Fibroblast of peridontal ligament (primary cell): ENCODE measurements around the gene ALDOA.

Experiments
- DNase-seq: peaks from one replicate; pipeline ENCODE4 v3.0.0-alpha.2; 2010; ENCODE audit errors: extremely low read depth

ALDOA gene

GRCh38 chr16:30069611-30070462 is 4.3 kb downstream of the ALDOA start:
- DNase-seq = no peak

GRCh38 chr16:30070490-30070889 is 4.9 kb downstream of the ALDOA start:
- no peak for DNase-seq

DNA sequence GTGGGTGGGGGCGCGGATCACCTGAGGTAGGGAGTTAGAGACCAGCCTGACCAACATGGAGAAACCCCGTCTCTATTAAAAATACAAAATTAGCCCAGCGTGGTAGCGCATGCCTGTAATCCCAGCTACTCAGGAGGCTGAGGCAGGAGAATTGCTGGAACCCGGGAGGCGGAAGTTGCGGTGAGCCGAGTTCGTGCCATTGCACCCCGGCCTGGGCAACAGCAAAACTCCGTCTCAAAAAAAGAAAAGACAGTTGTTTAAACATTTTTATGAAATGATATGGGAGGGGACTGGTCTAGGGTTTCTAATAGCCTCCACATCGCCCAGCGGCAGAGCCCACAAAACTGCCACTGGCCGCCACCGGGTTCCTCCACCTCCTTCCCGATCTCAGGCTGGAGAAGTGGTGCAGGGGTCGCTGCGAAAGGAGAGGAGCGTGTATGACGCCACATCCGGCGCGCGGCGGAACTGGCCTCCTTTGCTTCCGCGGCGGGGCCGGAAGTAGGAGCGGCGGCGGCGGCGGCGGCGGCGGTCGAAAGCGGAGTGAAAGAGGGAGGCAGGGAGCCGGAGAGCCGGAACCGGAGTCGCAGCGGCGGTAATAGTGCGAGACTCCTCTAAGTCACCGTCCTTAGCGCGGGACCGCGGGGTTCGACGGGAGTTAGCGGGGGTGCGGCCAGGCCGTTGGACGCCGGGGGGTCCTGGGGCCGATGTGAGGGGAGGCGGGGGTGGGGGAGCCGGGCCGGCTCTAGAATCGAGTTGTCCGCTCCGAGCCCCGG is 10.1 kb downstream of the ALDOA start, which contains the start of gene PPP4C:
Gene PPP4C, plus strand, starts transcription at position 492 of the 773 bp plus-strand sequence. CDS start 384 bp downstream, outside the sequence.
- DNase-seq = peak; percentile 84

DNA sequence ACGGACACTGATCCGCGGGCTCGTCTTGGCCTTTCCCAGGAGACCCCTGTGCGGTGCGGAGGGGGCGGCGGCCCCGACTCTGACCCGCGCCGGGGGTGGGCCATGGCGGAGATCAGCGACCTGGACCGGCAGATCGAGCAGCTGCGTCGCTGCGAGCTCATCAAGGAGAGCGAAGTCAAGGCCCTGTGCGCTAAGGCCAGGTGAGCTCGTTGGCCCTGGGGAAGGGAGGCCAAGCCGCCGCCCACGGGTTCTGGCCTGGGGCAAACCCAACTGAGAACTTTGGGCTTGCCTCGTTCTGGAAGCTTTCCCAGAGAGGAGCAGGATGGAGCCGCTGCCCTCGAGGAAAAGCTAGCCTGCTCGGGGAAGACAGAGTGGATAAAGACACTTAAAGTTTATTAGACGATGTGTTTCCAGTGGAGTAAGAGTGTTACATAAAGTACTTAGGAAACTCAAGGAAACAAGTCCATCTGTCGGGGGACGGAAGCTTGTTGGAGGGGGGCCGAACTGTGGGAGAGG is 10.8 kb downstream of the ALDOA start:
- DNase-seq = no peak

GRCh38 chr16:30077656-30078055 is 12.1 kb downstream of the ALDOA start:
- no peak for DNase-seq

GRCh38 chr16:30078744-30079143 is 13.2 kb downstream of the ALDOA start:
- no peak for DNase-seq

DNA sequence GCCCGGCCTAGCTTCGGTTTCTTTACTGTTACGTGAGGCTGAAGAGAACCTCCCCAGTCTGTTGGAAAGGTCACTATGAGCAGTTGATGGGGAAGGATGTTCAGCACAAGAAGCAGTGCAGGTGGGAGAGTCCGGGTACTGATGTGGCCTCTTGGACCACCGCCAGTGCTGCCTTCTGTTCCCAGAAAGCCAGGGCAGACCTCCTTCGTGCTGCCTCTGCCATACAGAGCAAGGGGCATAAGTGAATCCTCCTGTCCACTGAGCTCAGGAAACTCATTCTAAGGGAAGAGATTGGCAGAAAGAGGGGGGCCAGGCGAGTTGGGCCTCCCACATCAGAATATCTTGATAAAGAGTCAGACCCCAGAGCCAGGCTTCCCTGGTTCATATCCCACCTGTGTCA is 13.9 kb downstream of the ALDOA start:
- DNase-seq = no peak

- no peak for DNase-seq
Measured at GRCh38 chr16:30082545-30083090, 17.1 kb downstream of the ALDOA start.

DNA sequence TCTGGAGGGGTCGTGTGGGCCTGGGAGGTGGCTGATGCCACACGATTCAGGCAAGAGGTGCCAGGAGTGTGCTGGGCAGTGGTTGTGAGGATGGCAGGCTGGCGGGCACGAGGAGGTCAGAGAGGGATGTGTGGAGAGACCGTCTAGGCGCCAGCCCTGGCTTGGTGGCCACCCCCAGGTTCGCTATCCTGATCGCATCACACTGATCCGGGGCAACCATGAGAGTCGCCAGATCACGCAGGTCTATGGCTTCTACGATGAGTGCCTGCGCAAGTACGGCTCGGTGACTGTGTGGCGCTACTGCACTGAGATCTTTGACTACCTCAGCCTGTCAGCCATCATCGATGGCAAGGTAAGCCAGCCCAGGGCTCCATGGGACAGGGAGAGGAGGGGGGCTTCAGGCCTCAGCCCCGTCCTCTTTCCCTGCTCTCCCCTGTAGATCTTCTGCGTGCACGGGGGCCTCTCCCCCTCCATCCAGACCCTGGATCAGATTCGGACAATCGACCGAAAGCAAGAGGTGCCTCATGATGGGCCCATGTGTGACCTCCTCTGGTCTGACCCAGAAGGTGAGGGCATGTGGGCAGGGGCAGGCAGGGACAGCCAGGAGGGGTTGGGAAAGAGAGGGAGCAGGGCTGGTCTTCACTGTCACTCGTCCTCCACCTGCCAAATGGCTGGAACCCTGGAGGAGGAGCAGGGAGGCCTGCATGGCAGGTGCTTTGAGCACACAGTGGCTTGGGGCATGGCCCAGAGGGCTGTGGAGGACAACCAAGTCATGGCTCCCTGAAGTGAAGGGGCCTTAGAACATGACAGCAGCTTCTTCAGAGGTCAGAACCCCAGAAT is 17.9 kb downstream of the ALDOA start:
- DNase-seq = no peak

DNA sequence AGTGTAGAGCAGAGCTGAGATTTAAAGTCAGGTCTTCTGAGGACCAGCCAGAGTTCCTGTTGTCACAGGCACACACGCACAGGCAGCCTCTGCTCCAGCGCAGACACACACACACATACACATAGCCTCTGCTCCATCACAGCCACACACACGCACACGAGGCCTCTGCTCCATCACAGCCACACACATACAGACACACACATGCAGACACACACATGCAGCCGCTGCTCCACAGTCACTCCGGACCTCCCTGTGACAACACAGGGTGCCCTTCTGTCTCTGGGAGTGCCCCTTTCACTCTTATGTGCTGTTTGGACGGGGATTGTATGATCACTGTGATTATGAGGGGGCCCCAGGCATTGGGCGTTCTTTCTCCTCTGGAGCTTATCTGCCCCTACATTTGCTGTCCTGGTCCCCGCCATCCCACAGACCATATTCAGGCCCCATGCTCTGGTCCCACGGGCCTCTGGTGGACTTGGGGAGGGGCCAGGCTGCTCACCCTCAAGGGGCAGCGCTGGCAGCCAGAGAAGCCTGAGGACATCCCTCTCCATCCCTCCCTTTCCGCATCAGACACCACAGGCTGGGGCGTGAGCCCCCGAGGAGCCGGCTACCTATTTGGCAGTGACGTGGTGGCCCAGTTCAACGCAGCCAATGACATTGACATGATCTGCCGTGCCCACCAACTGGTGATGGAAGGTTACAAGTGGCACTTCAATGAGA is 18.7 kb downstream of the ALDOA start:
- DNase-seq = no peak

DNA sequence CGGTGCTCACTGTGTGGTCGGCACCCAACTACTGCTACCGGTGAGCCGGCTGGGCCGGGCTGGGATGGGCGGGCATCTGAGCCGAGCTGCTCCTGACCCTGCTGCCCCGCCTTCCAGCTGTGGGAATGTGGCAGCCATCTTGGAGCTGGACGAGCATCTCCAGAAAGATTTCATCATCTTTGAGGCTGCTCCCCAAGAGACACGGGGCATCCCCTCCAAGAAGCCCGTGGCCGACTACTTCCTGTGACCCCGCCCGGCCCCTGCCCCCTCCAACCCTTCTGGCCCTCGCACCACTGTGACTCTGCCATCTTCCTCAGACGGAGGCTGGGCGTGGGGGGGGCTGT is 19.2 kb downstream of the ALDOA start:
- no peak for DNase-seq

GRCh38 chr16:30085247-30085646 is 19.7 kb downstream of the ALDOA start:
- DNase-seq = no peak

DNA sequence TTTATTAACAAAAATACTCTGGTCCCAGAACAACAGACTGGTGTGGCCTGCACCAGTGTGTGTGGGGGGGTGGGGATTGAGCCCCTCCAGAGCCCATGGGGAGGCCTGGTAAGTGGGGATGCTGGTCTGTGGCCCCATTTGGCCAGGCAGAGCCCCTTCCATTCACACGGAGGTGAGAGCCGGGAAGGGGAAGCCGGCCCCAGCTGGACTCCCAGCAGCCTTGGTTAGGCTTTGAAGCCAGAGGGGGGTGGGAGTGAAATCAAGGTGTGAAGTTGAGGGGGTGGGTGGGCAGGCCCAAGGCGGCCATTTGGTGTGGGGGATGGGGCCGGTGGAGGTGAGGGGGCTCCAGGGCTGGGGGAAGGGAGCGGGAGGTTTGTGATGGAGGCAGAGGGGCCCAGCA is 20.3 kb downstream of the ALDOA start:
- no peak for DNase-seq

DNA sequence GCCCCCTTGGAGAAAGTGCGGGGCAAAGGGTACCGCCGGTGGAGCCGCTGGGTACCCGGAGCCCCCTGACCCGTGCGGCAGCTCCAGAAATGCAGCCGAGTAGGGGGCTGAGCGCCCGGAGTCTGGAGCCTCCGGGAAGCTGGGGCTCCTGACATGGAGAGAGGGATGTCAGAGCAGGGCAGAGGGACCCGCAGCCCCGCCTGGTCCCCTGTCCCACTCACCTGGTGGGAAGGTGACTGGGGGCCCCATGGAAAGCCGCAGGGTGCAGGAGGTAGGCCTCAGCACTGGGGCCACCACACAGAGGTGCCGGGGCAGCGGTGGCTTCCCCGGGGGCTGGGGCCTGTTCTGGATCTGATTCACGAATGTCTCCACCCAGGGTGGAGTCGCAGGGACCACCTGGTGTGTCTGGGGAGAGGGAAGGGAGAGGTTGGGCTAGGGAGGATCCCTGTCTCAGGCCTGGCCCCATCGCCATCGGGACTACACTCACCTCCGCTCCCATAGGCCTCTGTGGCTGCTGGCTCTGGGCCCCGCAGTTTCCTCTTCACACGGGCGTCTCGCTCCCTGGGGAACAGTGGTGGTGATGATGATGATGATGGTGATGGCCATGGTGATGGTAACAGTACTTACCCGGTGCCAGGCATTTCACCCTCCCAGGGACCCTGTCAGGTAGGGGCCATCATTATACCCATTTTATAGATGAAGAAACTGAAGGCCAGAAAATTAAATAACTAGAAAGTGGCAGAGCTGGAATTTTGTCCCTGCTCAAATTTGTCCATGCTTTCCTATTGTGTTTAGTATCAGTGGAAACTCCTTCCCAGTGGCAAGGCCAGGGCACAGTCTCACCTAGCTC is 21.0 kb downstream of the ALDOA start:
- DNase-seq = no peak

- DNase-seq = no peak
Measured at GRCh38 chr16:30087181-30087898, 21.8 kb downstream of the ALDOA start.

GRCh38 chr16:30088237-30088831 is 22.8 kb downstream of the ALDOA start:
- no peak for DNase-seq

DNA sequence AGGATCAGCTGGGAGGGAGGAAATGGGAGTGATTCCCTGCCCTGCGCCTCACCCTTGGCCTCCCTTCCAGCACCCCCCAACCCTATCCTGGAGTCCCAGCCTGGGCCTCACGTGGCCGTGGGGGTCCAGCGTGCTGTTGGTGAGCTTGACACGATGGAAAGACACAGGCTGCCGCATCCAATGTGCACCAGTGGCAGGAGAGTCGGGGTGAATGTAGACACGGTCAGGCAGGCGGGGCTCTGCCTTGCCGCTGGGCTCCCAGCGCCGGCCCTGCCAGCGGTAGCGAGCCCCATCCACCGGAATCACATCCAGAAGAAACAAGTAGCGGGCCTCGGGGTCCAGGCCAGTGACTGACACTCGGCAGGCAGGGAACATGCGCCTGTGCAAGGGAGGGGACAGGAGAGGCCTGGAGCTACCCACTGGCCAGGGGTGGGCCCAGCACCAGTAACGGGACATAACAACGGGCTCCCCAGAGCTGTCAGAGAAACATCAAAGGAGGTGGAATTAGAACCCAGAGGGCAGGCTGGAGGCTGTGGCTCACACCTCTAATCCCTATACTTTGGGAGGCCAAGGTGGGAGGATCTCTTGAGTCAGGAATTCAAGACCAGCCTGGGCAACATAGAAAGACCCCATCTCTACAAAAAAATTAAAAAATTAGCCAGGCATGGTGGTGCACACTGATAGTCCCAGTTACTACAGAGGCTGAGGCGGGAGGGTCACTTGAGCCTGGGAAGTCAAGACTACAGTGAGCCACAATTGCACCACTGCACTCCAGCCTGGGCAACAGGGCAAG is 23.5 kb downstream of the ALDOA start:
- DNase-seq = no peak
